SK-N-SH treated with all-trans-retinoic acid at 6 μM for 48 hours (cell line): ENCODE measurements around the gene TBL1XR1.

Experiments
- ARNTL ChIP-seq: fragments of 450-650 bp; formaldehyde crosslinking; IDR thresholded peaks from 2 replicates; pipeline ENCODE4 v1.5.0; 2020; ENCODE audit warnings: low read depth, mild to moderate bottlenecking, moderate library complexity, borderline replicate concordance
- BACH2 ChIP-seq: fragments of 250-450 bp; sonication (Bioruptor Pico); IDR thresholded peaks from 2 replicates; pipeline ENCODE4 v1.9.0; 2021; ENCODE audit warnings: mild to moderate bottlenecking, borderline replicate concordance
- CREB5 ChIP-seq: fragments of 250-450 bp; sonication (Bioruptor Pico); IDR thresholded peaks from 2 replicates; pipeline ENCODE4 v1.5.1; 2020; ENCODE audit warnings: low read depth, mild to moderate bottlenecking, moderate library complexity
- ESRRG ChIP-seq: fragments of 250-450 bp; sonication (Bioruptor Pico); IDR thresholded peaks from 2 replicates; pipeline ENCODE4 v1.6.1; 2021; ENCODE audit warnings: mild to moderate bottlenecking
- ISL1 ChIP-seq: fragments of 250-450 bp; sonication (Bioruptor Pico); IDR thresholded peaks from 2 replicates; pipeline ENCODE4 v2.1.2; 2022; ENCODE audit warnings: mild to moderate bottlenecking, moderate library complexity
- PATZ1 ChIP-seq: fragments of 250-450 bp; sonication (Bioruptor Pico); IDR thresholded peaks from 2 replicates; pipeline ENCODE4 v1.8.0; 2020; ENCODE audit warnings: mild to moderate bottlenecking, moderate library complexity, borderline replicate concordance
- RARB ChIP-seq: fragments of 250-450 bp; sonication (Bioruptor Pico); IDR thresholded peaks from 2 replicates; pipeline ENCODE4 v1.8.0; 2021; ENCODE audit warnings: mild to moderate bottlenecking, moderate library complexity
- SNAI2 ChIP-seq: fragments of 250-450 bp; sonication (Bioruptor Pico); IDR thresholded peaks from 2 replicates; pipeline ENCODE4 v1.5.0; 2020; ENCODE audit warnings: mild to moderate bottlenecking, moderate library complexity
- ZFP30 ChIP-seq: fragments of 450-650 bp; formaldehyde crosslinking; IDR thresholded peaks from 2 replicates; pipeline ENCODE4 v1.5.0; 2022; ENCODE audit warnings: mild to moderate bottlenecking, moderate library complexity
- ZNF565 ChIP-seq: fragments of 450-650 bp; formaldehyde crosslinking; conservative IDR thresholded peaks from 2 replicates; pipeline ENCODE4 v1.5.0; 2020; ENCODE audit warnings: low read depth, mild to moderate bottlenecking, moderate library complexity
- ZNF70 ChIP-seq: fragments of 450-650 bp; formaldehyde crosslinking; IDR thresholded peaks from 2 replicates; pipeline ENCODE4 v1.5.0; 2020; ENCODE audit warnings: mild to moderate bottlenecking, moderate library complexity

- no peak for TF ChIP-seq RARB (CRISPR knock-in tag)
- TF ChIP-seq CREB5 (CRISPR knock-in tag) = no peak
- no peak for TF ChIP-seq SNAI2 (CRISPR knock-in tag)
- no peak for TF ChIP-seq BACH2
- TF ChIP-seq ISL1 (CRISPR knock-in tag) = no peak
- no peak for TF ChIP-seq ZNF565 (CRISPR knock-in tag)
- TF ChIP-seq PATZ1 (CRISPR knock-in tag) = no peak
- TF ChIP-seq ZNF70 (CRISPR knock-in tag) = no peak
- TF ChIP-seq ARNTL (CRISPR knock-in tag) = no peak
- no peak for TF ChIP-seq ZFP30 (CRISPR knock-in tag)
- TF ChIP-seq ESRRG (CRISPR knock-in tag) = no peak
Observed at GRCh38 chr3:176969506-176969905, 227.8 kb downstream of the TBL1XR1 start.
